IPS-NIHi7 (cell line): ENCODE results near the gene TRRAP.

ENCODE experiments used
- DNase-seq: peaks from one replicate; pipeline ENCODE4 v3.0.0; 2012; ENCODE audit warnings: mixed read lengths; ENCODE audit errors: extremely low spot score

TRRAP gene

GRCh38 chr7:98900815-98901214, 22.5 kb downstream of the TRRAP start:
- DNase-seq: no peak

GRCh38 chr7:98902523-98902922, 24.2 kb downstream of the TRRAP start:
- DNase-seq: no peak

- no peak for DNase-seq
These were observed 24.9 kb downstream of the TRRAP start for GRCh38 chr7:98903246-98903645.

GRCh38 chr7:98907570-98907969, 29.2 kb downstream of the TRRAP start:
- no peak for DNase-seq

- no peak for DNase-seq
These were observed 30.3 kb downstream of the TRRAP start for GRCh38 chr7:98908585-98908984.

GRCh38 chr7:98909487-98909886, 31.2 kb downstream of the TRRAP start:
- DNase-seq: no peak

GRCh38 chr7:98910427-98910826, 32.1 kb downstream of the TRRAP start:
- no peak for DNase-seq

- no peak for DNase-seq
These were observed 33.6 kb downstream of the TRRAP start for GRCh38 chr7:98911916-98912315.

- DNase-seq: no peak
These were observed 34.7 kb downstream of the TRRAP start for GRCh38 chr7:98913026-98913425.

- no peak for DNase-seq
These were observed 35.3 kb downstream of the TRRAP start for GRCh38 chr7:98913612-98914011.

GRCh38 chr7:98917331-98917730, 39.0 kb downstream of the TRRAP start:
- DNase-seq: no peak

GRCh38 chr7:98921608-98922372, 43.5 kb downstream of the TRRAP start:
- DNase-seq: peak; percentile 41

GRCh38 chr7:98922392-98923187, 44.3 kb downstream of the TRRAP start:
- no peak for DNase-seq

- no peak for DNase-seq
These were observed 45.2 kb downstream of the TRRAP start for GRCh38 chr7:98923512-98923911.

GRCh38 chr7:98927125-98927524, 48.8 kb downstream of the TRRAP start:
- DNase-seq: no peak

GRCh38 chr7:98930464-98930863, 52.1 kb downstream of the TRRAP start:
- DNase-seq: no peak

- DNase-seq: no peak
These were observed 52.6 kb downstream of the TRRAP start for GRCh38 chr7:98930921-98931320.

- DNase-seq: no peak
These were observed 55.0 kb downstream of the TRRAP start for GRCh38 chr7:98933321-98933720.

GRCh38 chr7:98934267-98934666, 55.9 kb downstream of the TRRAP start:
- no peak for DNase-seq

GRCh38 chr7:98935811-98936210, 57.5 kb downstream of the TRRAP start:
- no peak for DNase-seq

GRCh38 chr7:98943336-98943735, 65.0 kb downstream of the TRRAP start:
- no peak for DNase-seq

- DNase-seq: no peak
These were observed 66.1 kb downstream of the TRRAP start for GRCh38 chr7:98944386-98944785.

GRCh38 chr7:98945852-98946251, 67.5 kb downstream of the TRRAP start:
- no peak for DNase-seq
